ENCODE results near the gene ADM5.
A peak's percentile ranks its signal among the peaks of the same experiment; 100 is the strongest.

DNA sequence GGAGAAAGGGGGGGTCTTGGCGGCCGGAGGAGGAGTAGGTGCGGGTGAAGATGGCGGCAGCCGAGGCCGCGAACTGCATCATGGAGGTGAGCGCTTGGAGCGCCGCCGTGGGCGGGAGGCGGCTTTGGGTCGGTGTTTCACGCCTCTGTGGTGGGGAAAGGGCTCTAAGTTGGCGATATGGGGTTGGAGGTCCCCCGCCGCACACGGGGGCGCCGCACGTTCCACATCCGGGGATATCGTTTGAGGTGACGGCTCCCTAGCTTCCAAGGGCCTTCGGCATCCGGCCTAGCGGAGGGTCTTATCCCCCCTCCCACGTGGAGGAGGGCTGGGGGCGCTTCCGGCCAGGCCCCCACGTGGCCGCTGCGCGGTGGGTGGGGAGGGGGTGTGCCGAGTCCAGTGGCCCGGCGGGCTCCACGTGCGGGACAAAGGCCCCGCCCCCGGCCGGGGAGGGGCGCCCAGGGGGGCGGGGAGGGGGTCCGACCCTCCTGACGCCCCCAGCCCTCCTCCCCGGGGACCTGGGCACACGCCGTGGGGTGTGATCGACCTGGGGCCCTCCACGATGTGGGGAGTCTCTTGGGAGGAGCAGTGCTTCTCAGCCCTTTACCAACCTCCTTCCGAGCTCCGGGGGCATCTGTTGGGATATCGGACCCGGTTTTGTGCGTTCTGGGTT is 12.0 kb upstream of the ADM5 start, which contains the start of gene PRMT1:
- TF ChIP-seq POLR2A (IDR thresholded peaks at IDR 0.05): peak in 3 of 4 donors; percentile 64 to 92 (median 84)
- TF ChIP-seq EP300 (IDR thresholded peaks at IDR 0.05): no peak
- TF ChIP-seq, protein P1, sequence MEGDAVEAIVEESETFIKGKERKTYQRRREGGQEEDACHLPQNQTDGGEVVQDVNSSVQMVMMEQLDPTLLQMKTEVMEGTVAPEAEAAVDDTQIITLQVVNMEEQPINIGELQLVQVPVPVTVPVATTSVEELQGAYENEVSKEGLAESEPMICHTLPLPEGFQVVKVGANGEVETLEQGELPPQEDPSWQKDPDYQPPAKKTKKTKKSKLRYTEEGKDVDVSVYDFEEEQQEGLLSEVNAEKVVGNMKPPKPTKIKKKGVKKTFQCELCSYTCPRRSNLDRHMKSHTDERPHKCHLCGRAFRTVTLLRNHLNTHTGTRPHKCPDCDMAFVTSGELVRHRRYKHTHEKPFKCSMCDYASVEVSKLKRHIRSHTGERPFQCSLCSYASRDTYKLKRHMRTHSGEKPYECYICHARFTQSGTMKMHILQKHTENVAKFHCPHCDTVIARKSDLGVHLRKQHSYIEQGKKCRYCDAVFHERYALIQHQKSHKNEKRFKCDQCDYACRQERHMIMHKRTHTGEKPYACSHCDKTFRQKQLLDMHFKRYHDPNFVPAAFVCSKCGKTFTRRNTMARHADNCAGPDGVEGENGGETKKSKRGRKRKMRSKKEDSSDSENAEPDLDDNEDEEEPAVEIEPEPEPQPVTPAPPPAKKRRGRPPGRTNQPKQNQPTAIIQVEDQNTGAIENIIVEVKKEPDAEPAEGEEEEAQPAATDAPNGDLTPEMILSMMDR (IDR thresholded peaks at IDR 0.05): peak in 1 of 6 experiments; percentile 12
- peak; percentile 59 to 87 for TF ChIP-seq POLR2AphosphoS5 (IDR thresholded peaks at IDR 0.05)

Data from upper lobe of left lung (tissue), 4 donors.